ENCODE results near the gene ACACA. TPM values are rescaled to one million over a fixed set of nuclear protein-coding genes. Genes with fewer than 3 reads are reported as not detected.

Gene ACACA
- total and polyA plus RNA-seq, 2 experiments from 2014 or later: 59.6 to 164 TPM

- TF ChIP-seq, protein P1, sequence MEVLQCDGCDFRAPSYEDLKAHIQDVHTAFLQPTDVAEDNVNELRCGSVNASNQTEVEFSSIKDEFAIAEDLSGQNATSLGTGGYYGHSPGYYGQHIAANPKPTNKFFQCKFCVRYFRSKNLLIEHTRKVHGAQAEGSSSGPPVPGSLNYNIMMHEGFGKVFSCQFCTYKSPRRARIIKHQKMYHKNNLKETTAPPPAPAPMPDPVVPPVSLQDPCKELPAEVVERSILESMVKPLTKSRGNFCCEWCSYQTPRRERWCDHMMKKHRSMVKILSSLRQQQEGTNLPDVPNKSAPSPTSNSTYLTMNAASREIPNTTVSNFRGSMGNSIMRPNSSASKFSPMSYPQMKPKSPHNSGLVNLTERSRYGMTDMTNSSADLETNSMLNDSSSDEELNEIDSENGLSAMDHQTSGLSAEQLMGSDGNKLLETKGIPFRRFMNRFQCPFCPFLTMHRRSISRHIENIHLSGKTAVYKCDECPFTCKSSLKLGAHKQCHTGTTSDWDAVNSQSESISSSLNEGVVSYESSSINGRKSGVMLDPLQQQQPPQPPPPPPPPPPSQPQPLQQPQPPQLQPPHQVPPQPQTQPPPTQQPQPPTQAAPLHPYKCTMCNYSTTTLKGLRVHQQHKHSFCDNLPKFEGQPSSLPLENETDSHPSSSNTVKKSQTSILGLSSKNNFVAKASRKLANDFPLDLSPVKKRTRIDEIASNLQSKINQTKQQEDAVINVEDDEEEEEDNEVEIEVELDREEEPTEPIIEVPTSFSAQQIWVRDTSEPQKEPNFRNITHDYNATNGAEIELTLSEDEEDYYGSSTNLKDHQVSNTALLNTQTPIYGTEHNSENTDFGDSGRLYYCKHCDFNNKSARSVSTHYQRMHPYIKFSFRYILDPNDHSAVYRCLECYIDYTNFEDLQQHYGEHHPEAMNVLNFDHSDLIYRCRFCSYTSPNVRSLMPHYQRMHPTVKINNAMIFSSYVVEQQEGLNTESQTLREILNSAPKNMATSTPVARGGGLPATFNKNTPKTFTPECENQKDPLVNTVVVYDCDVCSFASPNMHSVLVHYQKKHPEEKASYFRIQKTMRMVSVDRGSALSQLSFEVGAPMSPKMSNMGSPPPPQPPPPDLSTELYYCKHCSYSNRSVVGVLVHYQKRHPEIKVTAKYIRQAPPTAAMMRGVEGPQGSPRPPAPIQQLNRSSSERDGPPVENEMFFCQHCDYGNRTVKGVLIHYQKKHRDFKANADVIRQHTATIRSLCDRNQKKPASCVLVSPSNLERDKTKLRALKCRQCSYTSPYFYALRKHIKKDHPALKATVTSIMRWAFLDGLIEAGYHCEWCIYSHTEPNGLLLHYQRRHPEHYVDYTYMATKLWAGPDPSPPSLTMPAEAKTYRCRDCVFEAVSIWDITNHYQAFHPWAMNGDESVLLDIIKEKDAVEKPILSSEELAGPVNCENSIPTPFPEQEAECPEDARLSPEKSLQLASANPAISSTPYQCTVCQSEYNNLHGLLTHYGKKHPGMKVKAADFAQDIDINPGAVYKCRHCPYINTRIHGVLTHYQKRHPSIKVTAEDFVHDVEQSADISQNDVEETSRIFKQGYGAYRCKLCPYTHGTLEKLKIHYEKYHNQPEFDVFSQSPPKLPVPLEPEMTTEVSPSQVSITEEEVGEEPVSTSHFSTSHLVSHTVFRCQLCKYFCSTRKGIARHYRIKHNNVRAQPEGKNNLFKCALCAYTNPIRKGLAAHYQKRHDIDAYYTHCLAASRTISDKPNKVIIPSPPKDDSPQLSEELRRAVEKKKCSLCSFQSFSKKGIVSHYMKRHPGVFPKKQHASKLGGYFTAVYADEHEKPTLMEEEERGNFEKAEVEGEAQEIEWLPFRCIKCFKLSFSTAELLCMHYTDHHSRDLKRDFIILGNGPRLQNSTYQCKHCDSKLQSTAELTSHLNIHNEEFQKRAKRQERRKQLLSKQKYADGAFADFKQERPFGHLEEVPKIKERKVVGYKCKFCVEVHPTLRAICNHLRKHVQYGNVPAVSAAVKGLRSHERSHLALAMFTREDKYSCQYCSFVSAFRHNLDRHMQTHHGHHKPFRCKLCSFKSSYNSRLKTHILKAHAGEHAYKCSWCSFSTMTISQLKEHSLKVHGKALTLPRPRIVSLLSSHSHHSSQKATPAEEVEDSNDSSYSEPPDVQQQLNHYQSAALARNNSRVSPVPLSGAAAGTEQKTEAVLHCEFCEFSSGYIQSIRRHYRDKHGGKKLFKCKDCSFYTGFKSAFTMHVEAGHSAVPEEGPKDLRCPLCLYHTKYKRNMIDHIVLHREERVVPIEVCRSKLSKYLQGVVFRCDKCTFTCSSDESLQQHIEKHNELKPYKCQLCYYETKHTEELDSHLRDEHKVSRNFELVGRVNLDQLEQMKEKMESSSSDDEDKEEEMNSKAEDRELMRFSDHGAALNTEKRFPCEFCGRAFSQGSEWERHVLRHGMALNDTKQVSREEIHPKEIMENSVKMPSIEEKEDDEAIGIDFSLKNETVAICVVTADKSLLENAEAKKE (CRISPR knock-in tag; IDR thresholded peaks at IDR 0.05): no peak
- TF ChIP-seq NANOG (IDR thresholded peaks at IDR 0.05; ENCODE audit: borderline replicate concordance): no peak
These were observed 31.5 kb upstream of the ACACA start (continued) for GRCh38 chr17:37438141-37438540.

DNA sequence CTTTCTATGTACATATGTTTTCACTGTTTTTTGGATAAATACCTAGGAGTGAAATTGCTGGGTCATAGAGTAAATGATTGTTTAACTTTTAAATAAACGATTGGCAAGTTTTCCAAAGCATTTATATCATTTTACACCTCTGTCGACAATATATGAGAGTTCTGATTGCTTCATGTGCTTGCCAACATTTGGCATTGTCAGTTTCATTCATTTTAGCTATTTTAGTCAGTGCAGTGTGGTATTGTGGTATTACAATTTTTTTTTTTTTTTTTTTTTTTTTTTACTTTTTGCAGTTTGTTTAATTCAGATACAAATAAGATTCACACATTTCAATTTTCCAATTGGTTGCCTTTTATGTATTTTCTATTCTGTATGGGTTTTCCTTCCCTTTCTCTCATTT, 26.0 kb upstream of the ACACA start:
- H3K4me3 ChIP-seq: no peak overlapping the region
- no peak for DNase-seq (ENCODE audit: low spot score)
- no peaks in the 10 kb centered on the region for H3F3A ChIP-seq (replicated peaks; ENCODE audit: low read depth)
- no peaks in the 10 kb centered on the region for H3K79me2 ChIP-seq (replicated peaks; ENCODE audit: insufficient read depth)
- no peak overlapping the region for H3K27ac Mint-ChIP-seq
- H3K9me2 ChIP-seq (ENCODE audit: insufficient read depth): no peaks in the 10 kb centered on the region
- no peak overlapping the region for H3K4me3 Mint-ChIP-seq
- no peaks in the 10 kb centered on the region for H3K4me1 Mint-ChIP-seq
- H3K36me3 Mint-ChIP-seq (ENCODE audit: low read depth): peaks cover 15% of the 10 kb centered on the region
- no peak overlapping the region for H2AFZ ChIP-seq
- no peaks in the 10 kb centered on the region for H3K27me3 ChIP-seq (ENCODE audit: insufficient read depth)
- no peaks in the 10 kb centered on the region; the same call in 1 of the 2 replicates for H4K20me1 ChIP-seq (replicated peaks; ENCODE audit: insufficient read depth)
- no peak for ATAC-seq
- H3K4me2 ChIP-seq: no peak overlapping the region
- peaks cover 5% of the 10 kb centered on the region for H3K27me3 Mint-ChIP-seq (ENCODE audit: insufficient read depth, low read depth, poor library complexity)
- no peak overlapping the region for H3K27ac ChIP-seq (ENCODE audit: low read depth)
- H3K9me3 Mint-ChIP-seq: no peaks in the 10 kb centered on the region
- no peaks in the 10 kb centered on the region for H3K36me3 ChIP-seq (ENCODE audit: insufficient read depth)
- no peaks in the 10 kb centered on the region for H3K4me1 ChIP-seq (ENCODE audit: insufficient read depth)
- TF ChIP-seq ZNF331 (CRISPR knock-in tag; IDR thresholded peaks at IDR 0.05; ENCODE audit: low read depth): no peak
- TF ChIP-seq EZH2 (IDR thresholded peaks at IDR 0.05; ENCODE audit: low read depth, unreplicated experiment): no peak
- no peak for TF ChIP-seq EZH2phosphoT487 (IDR thresholded peaks at IDR 0.05; ENCODE audit: unreplicated experiment)

Data from GM23338 (cell line).